Measurements from ENCODE around the gene DLG1.

The DLG1 gene

GRCh38 chr3:197124713-197125112, 173.7 kb downstream of the DLG1 start:
- no peaks in the 10 kb centered on the region for H3K4me1 ChIP-seq (ENCODE audit: control insufficient read depth, insufficient read depth, low read length)
- no CpG with 5 or more reads among the region's 6 CpGs for WGBS (ENCODE audit: insufficient coverage, insufficient read length)
- H3K27ac ChIP-seq (ENCODE audit: low read length), result no peak overlapping the region
- no peaks in the 10 kb centered on the region for H3K9me3 ChIP-seq (ENCODE audit: control insufficient read depth, insufficient read depth, low read length)
- no peak for DNase-seq (ENCODE audit: low read depth, low spot score)
- H3K27me3 ChIP-seq (ENCODE audit: control insufficient read depth, insufficient read depth, low read length), result no peaks in the 10 kb centered on the region
- H3K4me3 ChIP-seq (ENCODE audit: low read length), result no peak overlapping the region
- H3K36me3 ChIP-seq (ENCODE audit: control insufficient read depth, insufficient read depth, low read length), result no peaks in the 10 kb centered on the region

- no peaks in the 10 kb centered on the region for H3K27me3 ChIP-seq (ENCODE audit: control insufficient read depth, insufficient read depth, low read length)
- no peaks in the 10 kb centered on the region for H3K9me3 ChIP-seq (ENCODE audit: control insufficient read depth, insufficient read depth, low read length)
- H3K4me1 ChIP-seq (ENCODE audit: control insufficient read depth, insufficient read depth, low read length), result no peaks in the 10 kb centered on the region
- no peak for DNase-seq (ENCODE audit: low read depth, low spot score)
- no peaks in the 10 kb centered on the region for H3K36me3 ChIP-seq (ENCODE audit: control insufficient read depth, insufficient read depth, low read length)
- H3K27ac ChIP-seq (ENCODE audit: low read length), result no peak overlapping the region
- WGBS (ENCODE audit: insufficient coverage, insufficient read length), result no CpG with 5 or more reads among the region's 2 CpGs
- H3K4me3 ChIP-seq (ENCODE audit: low read length), result no peak overlapping the region
Measured at GRCh38 chr3:197122394-197122793, 176.0 kb downstream of the DLG1 start.

DNA sequence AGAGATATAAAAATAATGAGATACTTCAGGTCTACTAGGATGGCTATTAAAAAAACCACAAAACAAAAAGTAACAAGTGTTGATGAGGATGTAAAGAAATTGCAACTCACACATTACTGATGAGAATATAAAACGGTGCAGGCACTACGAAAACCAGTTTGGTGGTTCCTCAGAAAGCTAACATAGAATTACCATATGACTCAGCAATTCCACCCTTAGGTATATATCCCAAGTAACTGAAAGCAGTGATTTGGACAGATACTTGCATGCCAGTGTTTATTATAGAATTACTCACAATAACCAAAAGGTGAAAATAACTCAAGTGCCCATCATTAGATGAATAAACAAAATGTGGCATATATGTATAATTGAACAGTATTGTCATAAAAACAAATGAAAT, 181.3 kb downstream of the DLG1 start:
- Histone ChIP-seq H3K4me3 (ENCODE audit: low read length) (no peak overlapping the region), H3K27me3 (ENCODE audit: control insufficient read depth, insufficient read depth, low read length) (no peaks in the 10 kb centered on the region), H3K36me3 (ENCODE audit: control insufficient read depth, insufficient read depth, low read length) (no peaks in the 10 kb centered on the region), H3K4me1 (ENCODE audit: control insufficient read depth, insufficient read depth, low read length) (no peaks in the 10 kb centered on the region), H3K27ac (ENCODE audit: low read length) (no peak overlapping the region), H3K9me3 (ENCODE audit: control insufficient read depth, insufficient read depth, low read length) (no peaks in the 10 kb centered on the region)
- no peak for DNase-seq (ENCODE audit: low read depth, low spot score)
- no CpG with 5 or more reads among the region's 2 CpGs for WGBS (ENCODE audit: insufficient coverage, insufficient read length)

DNA sequence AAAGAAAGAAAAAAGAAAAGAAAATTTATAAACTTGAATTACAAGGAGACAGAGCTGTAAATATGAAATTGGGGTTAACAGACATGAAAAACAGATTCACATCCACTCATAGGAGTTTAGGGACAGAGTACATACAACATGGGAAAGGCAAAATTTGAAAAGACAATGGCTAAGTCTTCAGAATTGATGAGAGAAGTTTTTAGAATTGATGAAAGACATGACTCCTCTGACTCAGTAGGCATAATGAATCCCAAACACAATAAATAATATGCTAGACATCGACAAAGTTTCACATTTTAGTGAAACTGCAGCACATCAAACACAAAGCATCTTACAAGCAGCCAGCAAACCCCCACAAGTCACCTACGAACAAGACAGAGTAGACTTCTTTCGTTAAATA, 184.4 kb downstream of the DLG1 start:
- Histone ChIP-seq H3K36me3 (ENCODE audit: control insufficient read depth, insufficient read depth, low read length) (no peaks in the 10 kb centered on the region), H3K4me1 (ENCODE audit: control insufficient read depth, insufficient read depth, low read length) (no peaks in the 10 kb centered on the region), H3K27ac (ENCODE audit: low read length) (no peak overlapping the region), H3K27me3 (ENCODE audit: control insufficient read depth, insufficient read depth, low read length) (no peaks in the 10 kb centered on the region), H3K9me3 (ENCODE audit: control insufficient read depth, insufficient read depth, low read length) (no peaks in the 10 kb centered on the region), H3K4me3 (ENCODE audit: low read length) (no peak overlapping the region)
- WGBS (ENCODE audit: insufficient coverage, insufficient read length), result no CpG with 5 or more reads among the region's 3 CpGs
- DNase-seq (ENCODE audit: low read depth, low spot score), result no peak

DNA sequence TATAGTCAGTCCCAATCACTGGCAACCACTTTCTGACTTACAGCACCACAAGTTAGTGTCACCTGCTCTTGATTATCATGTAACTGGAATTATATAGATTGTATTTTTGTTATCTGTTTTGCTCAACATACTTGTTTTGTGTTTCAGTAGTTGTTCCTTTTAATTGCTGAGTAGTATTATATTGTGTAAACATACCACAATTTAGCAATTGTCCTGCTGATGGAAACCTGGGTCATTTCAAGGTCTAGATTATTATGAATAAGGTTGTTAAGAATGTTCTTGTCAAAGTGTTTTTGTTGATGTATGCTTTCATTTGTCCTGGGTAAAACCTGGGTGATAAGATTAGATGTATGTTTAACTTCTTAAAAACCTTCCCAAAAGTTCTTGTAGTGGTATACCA, 186.7 kb downstream of the DLG1 start:
- Histone ChIP-seq H3K9me3 (ENCODE audit: control insufficient read depth, insufficient read depth, low read length) (no peaks in the 10 kb centered on the region), H3K4me3 (ENCODE audit: low read length) (no peak overlapping the region), H3K27ac (ENCODE audit: low read length) (no peak overlapping the region), H3K27me3 (ENCODE audit: control insufficient read depth, insufficient read depth, low read length) (no peaks in the 10 kb centered on the region), H3K4me1 (ENCODE audit: control insufficient read depth, insufficient read depth, low read length) (no peaks in the 10 kb centered on the region), H3K36me3 (ENCODE audit: control insufficient read depth, insufficient read depth, low read length) (no peaks in the 10 kb centered on the region)
- DNase-seq (ENCODE audit: low read depth, low spot score), result no peak

DNA sequence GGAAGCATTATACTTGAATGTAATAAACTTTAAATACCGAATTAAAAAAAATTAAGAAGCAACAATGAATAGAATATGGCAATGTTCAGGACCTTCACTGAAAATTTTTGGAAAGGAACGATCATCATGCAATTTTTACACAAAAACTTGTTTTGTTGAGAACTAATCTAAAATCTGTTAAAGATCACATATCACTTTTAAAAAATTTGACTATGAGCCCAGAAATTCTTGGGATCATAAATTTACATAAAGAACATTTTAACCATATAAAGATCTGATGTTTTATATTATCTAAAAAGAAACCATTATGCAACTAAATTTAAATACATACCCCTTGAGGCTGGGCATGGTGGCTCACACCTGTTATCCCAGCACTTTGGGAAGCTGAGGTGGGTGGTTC, 192.6 kb downstream of the DLG1 start:
- H3K4me1 ChIP-seq (ENCODE audit: control insufficient read depth, insufficient read depth, low read length), result no peaks in the 10 kb centered on the region
- no peak for DNase-seq (ENCODE audit: low read depth, low spot score)
- no peak overlapping the region for H3K4me3 ChIP-seq (ENCODE audit: low read length)
- no peaks in the 10 kb centered on the region for H3K27me3 ChIP-seq (ENCODE audit: control insufficient read depth, insufficient read depth, low read length)
- H3K27ac ChIP-seq (ENCODE audit: low read length), result no peak overlapping the region
- H3K36me3 ChIP-seq (ENCODE audit: control insufficient read depth, insufficient read depth, low read length), result no peaks in the 10 kb centered on the region
- no CpG with 5 or more reads among the region's 2 CpGs for WGBS (ENCODE audit: insufficient coverage, insufficient read length)
- no peaks in the 10 kb centered on the region for H3K9me3 ChIP-seq (ENCODE audit: control insufficient read depth, insufficient read depth, low read length)

DNA sequence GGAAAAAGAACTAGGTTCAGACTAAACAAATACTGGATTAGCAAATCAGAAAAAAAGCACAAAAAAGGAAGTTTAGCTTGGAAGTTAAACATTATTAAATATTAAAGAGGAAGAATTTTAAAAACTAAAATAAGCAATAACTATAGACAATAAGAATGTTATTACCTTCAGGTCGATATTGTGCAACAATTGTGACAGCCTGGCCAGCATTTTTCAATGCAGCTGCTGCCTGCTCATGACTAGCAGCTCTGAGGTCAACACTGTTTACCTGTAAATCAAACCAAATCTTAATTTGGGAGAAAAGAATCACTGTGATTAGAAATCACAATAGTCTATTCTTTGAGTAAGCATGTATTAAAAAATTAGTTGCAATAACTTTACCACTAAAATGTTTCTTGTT, 193.7 kb downstream of the DLG1 start:
- no CpG with 5 or more reads among the region's 1 CpG for WGBS (ENCODE audit: insufficient coverage, insufficient read length)
- Histone ChIP-seq H3K36me3 (ENCODE audit: control insufficient read depth, insufficient read depth, low read length) (no peaks in the 10 kb centered on the region), H3K9me3 (ENCODE audit: control insufficient read depth, insufficient read depth, low read length) (no peaks in the 10 kb centered on the region), H3K27me3 (ENCODE audit: control insufficient read depth, insufficient read depth, low read length) (no peaks in the 10 kb centered on the region), H3K27ac (ENCODE audit: low read length) (no peak overlapping the region), H3K4me1 (ENCODE audit: control insufficient read depth, insufficient read depth, low read length) (no peaks in the 10 kb centered on the region), H3K4me3 (ENCODE audit: low read length) (no peak overlapping the region)
- DNase-seq (ENCODE audit: low read depth, low spot score), result no peak

DNA sequence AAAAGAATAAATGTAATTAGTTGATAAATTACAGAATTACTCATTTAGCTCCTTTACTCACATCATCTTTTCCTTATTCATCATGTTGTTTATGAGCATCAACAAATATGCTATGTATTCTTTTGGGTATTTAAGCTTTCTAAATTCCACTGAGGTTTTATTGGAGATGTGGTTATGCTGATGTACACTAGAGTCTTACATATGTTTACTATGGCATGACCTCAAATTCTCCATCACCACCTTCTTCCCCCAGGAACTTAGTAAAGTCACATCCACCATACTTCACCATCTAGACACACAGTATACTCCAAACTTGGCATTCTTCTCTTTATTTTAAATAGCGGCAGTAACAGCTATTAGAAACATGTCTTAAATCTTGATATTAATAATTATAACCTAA, 194.6 kb downstream of the DLG1 start:
- H3K4me3 ChIP-seq (ENCODE audit: low read length), result no peak overlapping the region
- no CpG with 5 or more reads among the region's 1 CpG for WGBS (ENCODE audit: insufficient coverage, insufficient read length)

GRCh38 chr3:197093871-197094270, 204.5 kb downstream of the DLG1 start:
- Histone ChIP-seq H3K9me3 (ENCODE audit: control insufficient read depth, insufficient read depth, low read length) (no peaks in the 10 kb centered on the region), H3K36me3 (ENCODE audit: control insufficient read depth, insufficient read depth, low read length) (no peaks in the 10 kb centered on the region)

More for the DNA sequence above, 194.6 kb downstream of the DLG1 start:
- no peaks in the 10 kb centered on the region for H3K4me1 ChIP-seq (ENCODE audit: control insufficient read depth, insufficient read depth, low read length)
- H3K9me3 ChIP-seq (ENCODE audit: control insufficient read depth, insufficient read depth, low read length), result no peaks in the 10 kb centered on the region
- no peaks in the 10 kb centered on the region for H3K27me3 ChIP-seq (ENCODE audit: control insufficient read depth, insufficient read depth, low read length)
- DNase-seq (ENCODE audit: low read depth, low spot score), result no peak
- H3K36me3 ChIP-seq (ENCODE audit: control insufficient read depth, insufficient read depth, low read length), result no peaks in the 10 kb centered on the region
- no peak overlapping the region for H3K27ac ChIP-seq (ENCODE audit: low read length)

DNA sequence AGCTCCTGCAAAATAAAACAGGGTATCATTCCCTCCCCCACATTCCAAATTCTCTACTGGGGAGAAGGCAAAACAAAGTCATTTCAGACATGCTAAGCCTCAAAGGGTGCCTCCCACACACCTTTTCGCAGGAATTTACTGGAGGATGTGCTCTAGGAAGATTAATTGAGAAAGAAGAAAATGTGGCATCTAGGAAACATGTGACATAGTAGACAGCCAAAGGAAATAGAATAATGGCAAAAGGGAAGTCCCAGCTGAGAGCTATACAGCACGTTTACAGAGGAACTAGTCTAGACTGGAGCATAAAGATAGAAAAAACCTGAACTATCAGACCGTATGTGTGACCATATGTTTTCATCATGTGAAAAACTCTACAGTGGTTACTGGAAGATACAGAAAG, 210.0 kb downstream of the DLG1 start:
- Histone ChIP-seq H3K36me3 (ENCODE audit: control insufficient read depth, insufficient read depth, low read length) (no peaks in the 10 kb centered on the region; the same call in 1 of the 2 replicates), H3K4me1 (ENCODE audit: control insufficient read depth, insufficient read depth, low read length) (no peaks in the 10 kb centered on the region), H3K4me3 (ENCODE audit: low read length) (no peak overlapping the region), H3K27ac (ENCODE audit: low read length) (no peak overlapping the region), H3K9me3 (ENCODE audit: control insufficient read depth, insufficient read depth, low read length) (no peaks in the 10 kb centered on the region), H3K27me3 (ENCODE audit: control insufficient read depth, insufficient read depth, low read length) (no peaks in the 10 kb centered on the region)
- WGBS (ENCODE audit: insufficient coverage, insufficient read length), result no CpG with 5 or more reads among the region's 3 CpGs
- no peak for DNase-seq (ENCODE audit: low read depth, low spot score)

More at GRCh38 chr3:197093871-197094270, 204.5 kb downstream of the DLG1 start:
- no peaks in the 10 kb centered on the region for H3K4me1 ChIP-seq (ENCODE audit: control insufficient read depth, insufficient read depth, low read length)
- H3K27ac ChIP-seq (ENCODE audit: low read length), result no peak overlapping the region
- H3K4me3 ChIP-seq (ENCODE audit: low read length), result no peak overlapping the region
- no CpG with 5 or more reads among the region's 1 CpG for WGBS (ENCODE audit: insufficient coverage, insufficient read length)
- DNase-seq (ENCODE audit: low read depth, low spot score), result no peak
- H3K27me3 ChIP-seq (ENCODE audit: control insufficient read depth, insufficient read depth, low read length), result no peaks in the 10 kb centered on the region

DNA sequence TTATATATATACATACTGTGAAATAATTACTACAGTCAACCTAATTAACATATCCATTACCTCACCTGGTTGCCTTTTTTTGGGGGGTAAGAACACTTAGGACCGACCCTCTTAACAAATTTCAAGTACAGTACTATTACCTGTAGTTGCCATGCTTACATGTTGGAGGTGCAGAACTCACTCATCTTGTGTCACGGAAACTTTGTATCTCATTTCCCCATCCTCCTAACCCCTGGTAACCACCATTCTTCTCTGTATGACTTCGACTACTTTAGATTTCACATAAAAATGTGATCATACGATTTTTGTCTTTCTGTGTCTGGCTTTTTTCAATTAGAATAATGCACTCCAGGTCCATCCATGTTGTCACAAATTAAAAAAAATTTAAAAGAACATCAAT, 213.3 kb downstream of the DLG1 start:
- WGBS (ENCODE audit: insufficient coverage, insufficient read length), result no CpG with 5 or more reads among the region's 4 CpGs
- no peaks in the 10 kb centered on the region for H3K27me3 ChIP-seq (ENCODE audit: control insufficient read depth, insufficient read depth, low read length)
- no peaks in the 10 kb centered on the region for H3K9me3 ChIP-seq (ENCODE audit: control insufficient read depth, insufficient read depth, low read length)
- H3K36me3 ChIP-seq (ENCODE audit: control insufficient read depth, insufficient read depth, low read length), result no peaks in the 10 kb centered on the region; the same call in 1 of the 2 replicates
- no peaks in the 10 kb centered on the region for H3K4me1 ChIP-seq (ENCODE audit: control insufficient read depth, insufficient read depth, low read length)
- DNase-seq (ENCODE audit: low read depth, low spot score), result no peak
- H3K4me3 ChIP-seq (ENCODE audit: low read length), result no peak overlapping the region
- no peak overlapping the region for H3K27ac ChIP-seq (ENCODE audit: low read length)
